SU-DHL-6 (cell line): Measurements from ENCODE around the gene ITGB4.

Experiments used
- CTCF ChIP-seq: fragments of 200-600 bp; sonication (generic); IDR thresholded peaks from one replicate; pipeline ENCODE4 v1.5.1; 2017; ENCODE audit warnings: antibody characterized with exemption, mild to moderate bottlenecking, low read length, moderate library complexity; ENCODE audit not compliant: insufficient read depth, poor library complexity, severe bottlenecking
- EZH2phosphoT487 ChIP-seq: fragments of 200-600 bp; sonication (generic), shearing (Covaris generic); conservative IDR thresholded peaks from 2 replicates; pipeline ENCODE4 v1.6.1; 2018; ENCODE audit warnings: mild to moderate bottlenecking, antibody characterized with exemption, low read length, moderate library complexity, mixed read lengths

GRCh38 chr17:75752405-75752709 lies 31.1 kb downstream of the ITGB4 start:
- no peak for TF ChIP-seq CTCF
- no peak for TF ChIP-seq EZH2phosphoT487
